ENCODE data around the gene ANKRD34C. TPM values are rescaled to one million over a fixed set of nuclear protein-coding genes. Genes with fewer than 3 reads are reported as not detected.
"Not testable (repeated sequence)": the region's sequence is repeated elsewhere in the genome, so short reads cannot be mapped to it uniquely, and the experiment has no call there.

Gene ANKRD34C
- total and polyA plus RNA-seq, 2 donors: not detected

DNA sequence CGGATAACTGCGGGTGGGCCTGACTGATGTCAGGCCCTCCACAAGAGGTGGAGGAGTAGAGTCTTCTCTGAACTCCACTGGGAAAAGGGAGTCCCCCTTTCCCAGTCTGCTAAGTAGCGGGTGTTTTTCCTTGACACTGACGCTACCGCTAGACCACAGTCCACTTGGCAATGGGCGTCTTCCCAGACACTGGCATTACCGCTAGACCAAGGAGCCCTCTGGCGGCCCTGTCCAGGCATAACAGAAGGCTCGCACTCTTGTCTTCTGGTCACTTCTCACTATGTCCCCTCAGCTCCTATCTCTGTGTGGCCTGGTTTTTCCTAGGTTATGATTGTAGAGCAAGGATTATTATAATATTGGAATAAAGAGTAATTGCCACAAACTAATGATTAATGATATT, 37.5 kb downstream of the ANKRD34C start:
- not testable (repeated sequence) for H3K36me3 ChIP-seq (ENCODE audit: insufficient read depth); DNase-seq (ENCODE audit: extremely low spot score); H3K4me1 ChIP-seq (ENCODE audit: insufficient read depth); H3K4me3 ChIP-seq (ENCODE audit: low read depth, low read length); H3K27ac ChIP-seq (ENCODE audit: low read depth)
- 97% methylated on average over 9 of the region's 9 CpGs for WGBS

- Histone ChIP-seq H3K36me3 (ENCODE audit: insufficient read depth) (peaks cover 3% of the 10 kb centered on the region), H3K27ac (ENCODE audit: low read depth) (no peak overlapping the region)
Observed at GRCh38 chr15:79321876-79322275, 39.4 kb downstream of the ANKRD34C start.

GRCh38 chr15:79322306-79322705, 39.8 kb downstream of the ANKRD34C start:
- Histone ChIP-seq H3K36me3 (ENCODE audit: insufficient read depth) (peaks cover 3% of the 10 kb centered on the region), H3K4me1 (ENCODE audit: insufficient read depth) (no peaks in the 10 kb centered on the region), H3K27ac (ENCODE audit: low read depth) (no peak overlapping the region), H3K4me3 (ENCODE audit: low read depth, low read length) (no peak overlapping the region)
- no peak for DNase-seq (ENCODE audit: extremely low spot score)
- WGBS: 92% methylated on average over 3 of the region's 3 CpGs

More at GRCh38 chr15:79321876-79322275, 39.4 kb downstream of the ANKRD34C start:
- DNase-seq (ENCODE audit: extremely low spot score): no peak
- Histone ChIP-seq H3K4me1 (ENCODE audit: insufficient read depth) (no peaks in the 10 kb centered on the region), H3K4me3 (ENCODE audit: low read depth, low read length) (no peak overlapping the region)
- 91% methylated on average over 14 of the region's 14 CpGs for WGBS

- Histone ChIP-seq H3K4me3 (ENCODE audit: low read depth, low read length) (no peak overlapping the region), H3K27ac (ENCODE audit: low read depth) (no peak overlapping the region), H3K4me1 (ENCODE audit: insufficient read depth) (no peaks in the 10 kb centered on the region), H3K36me3 (ENCODE audit: insufficient read depth) (peaks cover 3% of the 10 kb centered on the region)
- 85% methylated on average over 6 of the region's 6 CpGs for WGBS
- DNase-seq (ENCODE audit: extremely low spot score): no peak
Observed at GRCh38 chr15:79322945-79323344, 40.4 kb downstream of the ANKRD34C start.

GRCh38 chr15:79329171-79329611, 46.7 kb downstream of the ANKRD34C start:
- H3K4me3 ChIP-seq (ENCODE audit: low read depth, low read length): no peak overlapping the region
- H3K27ac ChIP-seq (ENCODE audit: low read depth): no peak overlapping the region
- no peak for DNase-seq (ENCODE audit: extremely low spot score)
- no peaks in the 10 kb centered on the region for H3K36me3 ChIP-seq (ENCODE audit: insufficient read depth)
- H3K4me1 ChIP-seq (ENCODE audit: insufficient read depth): no peaks in the 10 kb centered on the region
- WGBS: 81% methylated on average over 2 of the region's 2 CpGs

Other genes starting within 250 kb of the ANKRD34C start
- gene RASGRF1, start 191.9 kb upstream of the ANKRD34C start, total RNA-seq: 0.48 TPM
- 0.10 TPM for gene RASGRF1, start 191.9 kb upstream of the ANKRD34C start, polyA plus RNA-seq
- gene TMED3, start 28.4 kb downstream of the ANKRD34C start, total RNA-seq: 62.2 TPM
- gene TMED3, start 28.4 kb downstream of the ANKRD34C start, polyA plus RNA-seq: 65.3 TPM
- gene MINAR1, start 149.6 kb downstream of the ANKRD34C start, total RNA-seq: 4.9 TPM
- 0.16 TPM for gene MINAR1, start 149.6 kb downstream of the ANKRD34C start, polyA plus RNA-seq

Data from urinary bladder (tissue), 4 donors.